B cell (primary cell): ENCODE data around the gene USH1C. TPM values are rescaled to one million over a fixed set of nuclear protein-coding genes. Genes with fewer than 3 reads are reported as not detected.

ENCODE experiments used
- ATAC-seq: fragments of 200-7000 bp; cut with Tn5 transposase; one replicate; pipeline ENCODE4 v1.10.0; 2021; ENCODE audit warnings: low read depth, mild to moderate bottlenecking, moderate number of reproducible peaks, moderate library complexity
- CTCF ChIA-PET: fragments of 350-600 bp; sonication (Branson Sonifier 250); formaldehyde crosslinking; loops from one replicate; lab custom pipeline; 2021; ENCODE audit warnings: antibody characterized with exemption, inconsistent platforms; lab: Charles Lee
- POLR2A ChIA-PET: fragments of 350-600 bp; sonication (Branson Sonifier 250); formaldehyde crosslinking; loops from one replicate; lab custom pipeline; 2021; ENCODE audit warnings: antibody characterized with exemption; lab: Charles Lee
- DNase-seq: peaks from one replicate; pipeline ENCODE4 v3.0.0; 2013
- H2AFZ ChIP-seq: 2 replicates; pipeline ENCODE4 v1.6.1; 2012; ENCODE audit warnings: mild to moderate bottlenecking, low read depth, low read length; ENCODE audit not compliant: insufficient read depth, poor library complexity, severe bottlenecking
- H3K27ac ChIP-seq, 2 donors: 1 replicate in 1 of 2; 2 replicates in 1 of 2; pipeline ENCODE4 v1.5.1; 2012 to 2013; ENCODE audit warnings: low read length in 2 of 2, mild to moderate bottlenecking in 2 of 2, moderate library complexity in 1 of 2
- H3K27me3 ChIP-seq, 4 experiments: fragments of 200-600 bp in 1 of 4; sonication (generic) in 1 of 4; replicated peaks in 1 of 4; 1 replicate in 2 of 4; 2 replicates in 2 of 4; pipeline versions ENCODE4 v1.6.1 to v1.7.0; 2013 to 2016; ENCODE audit warnings: low read length in 3 of 4, mild to moderate bottlenecking in 2 of 4, mixed read lengths in 1 of 4, moderate library complexity in 1 of 4; ENCODE audit not compliant: insufficient read depth in 4 of 4, control insufficient read depth in 3 of 4; ENCODE audit errors: control extremely low read depth in 1 of 4
- H3K36me3 ChIP-seq, 2 experiments: replicated peaks in 1 of 2; 1 replicate in 1 of 2; 2 replicates in 1 of 2; pipeline versions ENCODE4 v1.6.1 to v1.7.1; 2013; ENCODE audit warnings: low read length in 1 of 2; ENCODE audit not compliant: insufficient read depth in 2 of 2, control insufficient read depth in 1 of 2; ENCODE audit errors: control extremely low read depth in 1 of 2, extremely low read depth in 1 of 2
- H3K4me1 ChIP-seq, 2 donors: fragments of 200-600 bp in 1 of 2; sonication (generic) in 1 of 2; 1 replicate in 1 of 2; 2 replicates in 1 of 2; pipeline versions ENCODE4 v1.5.1 to v1.6.1; 2013 to 2017; ENCODE audit warnings: low read length in 2 of 2; ENCODE audit not compliant: control insufficient read depth in 2 of 2, insufficient read depth in 2 of 2
- H3K4me2 ChIP-seq: replicated peaks from 2 replicates; pipeline ENCODE3; 2012; ENCODE audit warnings: mild to moderate bottlenecking, low read depth, low read length; ENCODE audit not compliant: poor library complexity, severe bottlenecking
- H3K4me3 ChIP-seq, 5 experiments: fragments of 200-600 bp in 1 of 5; sonication (generic) in 1 of 5; 1 replicate in 3 of 5; 2 replicates in 2 of 5; pipeline versions ENCODE4 v1.5.1 to v1.7.0; 2011 to 2016; ENCODE audit warnings: low read length in 4 of 5, mild to moderate bottlenecking in 4 of 5, low read depth in 2 of 5, control low read depth in 1 of 5, moderate library complexity in 1 of 5; ENCODE audit not compliant: insufficient read depth in 1 of 5; ENCODE audit errors: control extremely low read depth in 1 of 5, extremely low read depth in 1 of 5
- H3K79me2 ChIP-seq: fragments of 200-600 bp; sonication (generic); one replicate; pipeline ENCODE4 v1.6.0; 2016; ENCODE audit warnings: low read length; ENCODE audit not compliant: control insufficient read depth, insufficient read depth
- H3K9ac ChIP-seq: fragments of 200-600 bp; sonication (generic); 2 replicates; pipeline ENCODE4 v1.6.1; 2017; ENCODE audit warnings: mild to moderate bottlenecking, low read length, moderate library complexity
- H3K9me3 ChIP-seq, 3 donors: one replicate each; pipeline versions ENCODE4 v1.6.1 to v1.7.1; 2013; ENCODE audit warnings: low read length in 2 of 3; ENCODE audit not compliant: control insufficient read depth in 2 of 3, insufficient read depth in 1 of 3; ENCODE audit errors: control extremely low read depth in 1 of 3
- H4K20me1 ChIP-seq: 2 replicates; pipeline ENCODE4 v1.6.0; 2012; ENCODE audit warnings: mild to moderate bottlenecking, low read length; ENCODE audit not compliant: insufficient read depth, control insufficient read depth, poor library complexity, severe bottlenecking
- H3K27ac Mint-ChIP-seq: one replicate; pipeline ENCODE4 v1.8.0; 2021; ENCODE audit warnings: mixed read lengths
- H3K27me3 Mint-ChIP-seq: one replicate; pipeline ENCODE4 v1.8.0; 2021; ENCODE audit warnings: mixed read lengths
- H3K4me1 Mint-ChIP-seq: one replicate; pipeline ENCODE4 v1.8.0; 2021; ENCODE audit warnings: mixed read lengths
- H3K4me3 Mint-ChIP-seq: one replicate; pipeline ENCODE4 v1.8.0; 2021; ENCODE audit warnings: mixed read lengths
- H3K9me3 Mint-ChIP-seq: one replicate; pipeline ENCODE4 v1.8.0; 2022; ENCODE audit warnings: mixed read lengths; ENCODE audit not compliant: insufficient read depth
- EZH2 ChIP-seq: IDR thresholded peaks from 2 replicates; pipeline ENCODE4 v1.6.1; 2012; ENCODE audit warnings: borderline replicate concordance, low read depth, mild to moderate bottlenecking, moderate library complexity, low read length; ENCODE audit not compliant: insufficient read depth, poor library complexity, severe bottlenecking
- WGBS: methylation state at CpG from one replicate; pipeline ENCODE4 v1.1.5; 2013; ENCODE audit warnings: missing lambda C conversion rate; ENCODE audit not compliant: insufficient coverage; 5-methylcytosine and 5-hydroxymethylcytosine counted together
- intact Hi-C: fragments of 100-400 bp; cut with micrococcal nuclease; formaldehyde crosslinking; loops from one replicate; pipeline ENCODE4 v1.10.0; 2022
- polyA plus RNA-seq: library from polyadenylated mRNA; depleted of rRNA; stranded (reverse); fragments of >200 nt; gene quantifications from 2 replicates; pipeline ENCODE4 v1.2.3, GENCODE V29; 2012
- total RNA-seq, 2 donors: library from RNA; stranded (reverse); fragments of 120-200 nt in 1 of 2; gene quantifications; 1 replicate in 1 of 2; 2 replicates in 1 of 2; pipeline versions ENCODE4 v1.2.3 to v1.2.4, GENCODE V29; 2013 to 2022
- TF ChIP-seq, protein P1 (sequence below): fragments of 200-600 bp; IDR thresholded peaks from one replicate; pipeline ENCODE4 v1.8.0; 2022; ENCODE audit warnings: antibody characterized with exemption, mild to moderate bottlenecking

USH1C gene
- total and polyA plus RNA-seq, 2 donors (not counting 1 experiment from before 2014, with no cell fraction given) = not detected

GRCh38 chr11:17538731-17539130, 5.5 kb downstream of the USH1C start:
- Histone ChIP-seq H3K9ac (no peak overlapping the region), H3K4me1 (no peaks in the 10 kb centered on the region), H3K36me3 (no peaks in the 10 kb centered on the region), H4K20me1 (no peaks in the 10 kb centered on the region), H3K4me2 (no peak overlapping the region), H3K4me3 (no peak overlapping the region), H2AFZ (no peak overlapping the region), H3K79me2 (no peaks in the 10 kb centered on the region), H3K27me3 (peaks cover 0 to 10% (median 2%) of the 10 kb centered on the region in 4 experiments), H3K27ac (no peak overlapping the region), H3K9me3 (no peaks in the 10 kb centered on the region)
- peaks cover 24% of the 10 kb centered on the region for H3K27me3 Mint-ChIP-seq
- POLR2A ChIA-PET = no interaction called here
- TF ChIP-seq, protein P1, sequence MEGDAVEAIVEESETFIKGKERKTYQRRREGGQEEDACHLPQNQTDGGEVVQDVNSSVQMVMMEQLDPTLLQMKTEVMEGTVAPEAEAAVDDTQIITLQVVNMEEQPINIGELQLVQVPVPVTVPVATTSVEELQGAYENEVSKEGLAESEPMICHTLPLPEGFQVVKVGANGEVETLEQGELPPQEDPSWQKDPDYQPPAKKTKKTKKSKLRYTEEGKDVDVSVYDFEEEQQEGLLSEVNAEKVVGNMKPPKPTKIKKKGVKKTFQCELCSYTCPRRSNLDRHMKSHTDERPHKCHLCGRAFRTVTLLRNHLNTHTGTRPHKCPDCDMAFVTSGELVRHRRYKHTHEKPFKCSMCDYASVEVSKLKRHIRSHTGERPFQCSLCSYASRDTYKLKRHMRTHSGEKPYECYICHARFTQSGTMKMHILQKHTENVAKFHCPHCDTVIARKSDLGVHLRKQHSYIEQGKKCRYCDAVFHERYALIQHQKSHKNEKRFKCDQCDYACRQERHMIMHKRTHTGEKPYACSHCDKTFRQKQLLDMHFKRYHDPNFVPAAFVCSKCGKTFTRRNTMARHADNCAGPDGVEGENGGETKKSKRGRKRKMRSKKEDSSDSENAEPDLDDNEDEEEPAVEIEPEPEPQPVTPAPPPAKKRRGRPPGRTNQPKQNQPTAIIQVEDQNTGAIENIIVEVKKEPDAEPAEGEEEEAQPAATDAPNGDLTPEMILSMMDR = no peak
- TF ChIP-seq EZH2 = no peak
- no peak overlapping the region for H3K27ac Mint-ChIP-seq
- CTCF ChIA-PET = no interaction called here
- no peaks in the 10 kb centered on the region for H3K9me3 Mint-ChIP-seq
- no peak for ATAC-seq
- no peaks in the 10 kb centered on the region for H3K4me1 Mint-ChIP-seq
- intact Hi-C loops = no loop called here
- WGBS = 66% methylated on average over 3 of the region's 3 CpGs
- H3K4me3 Mint-ChIP-seq = no peak overlapping the region
- no peak for DNase-seq

DNA sequence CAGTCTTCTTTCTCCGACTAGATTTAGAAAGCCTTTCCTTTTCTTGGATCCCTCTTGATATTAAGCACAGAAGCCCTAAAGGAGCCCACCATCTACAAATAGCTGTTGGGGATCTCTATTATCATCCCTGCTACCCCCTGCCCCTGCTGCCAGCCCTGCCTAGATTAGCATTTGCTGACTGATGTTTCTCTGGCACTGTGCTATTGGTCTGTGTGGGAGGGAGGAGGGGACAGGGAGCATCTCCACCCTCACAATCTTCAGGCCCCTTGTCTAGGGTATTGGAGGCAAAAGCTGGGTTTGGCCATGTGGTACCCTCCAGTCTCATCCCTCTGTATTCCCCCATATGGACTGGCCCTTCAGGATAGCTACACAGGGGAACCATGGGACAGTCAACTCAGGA, 6.2 kb downstream of the USH1C start:
- Mint-ChIP-seq H3K9me3 (no peaks in the 10 kb centered on the region), H3K27me3 (peaks cover 22% of the 10 kb centered on the region), H3K4me1 (no peaks in the 10 kb centered on the region), H3K4me3 (no peak overlapping the region), H3K27ac (no peak overlapping the region)
- ChIA-PET CTCF (no interaction called here), POLR2A (no interaction called here)
- H3K27me3 ChIP-seq = peaks cover 0 to 3% (median under 1%) of the 10 kb centered on the region in 4 experiments
- intact Hi-C loops = no loop called here
- H4K20me1 ChIP-seq = no peaks in the 10 kb centered on the region
- H3K36me3 ChIP-seq = no peaks in the 10 kb centered on the region
- WGBS = 80% methylated on average over 1 of the region's 1 CpG
- DNase-seq = no peak
- H3K4me2 ChIP-seq = no peak overlapping the region
- no peaks in the 10 kb centered on the region for H3K9me3 ChIP-seq
- no peak for ATAC-seq
- H3K27ac ChIP-seq = no peak overlapping the region
- H3K9ac ChIP-seq = no peak overlapping the region
- H2AFZ ChIP-seq = no peak overlapping the region
- TF ChIP-seq EZH2 = no peak
- TF ChIP-seq, protein P1 = no peak
- no peaks in the 10 kb centered on the region for H3K4me1 ChIP-seq
- no peak overlapping the region for H3K4me3 ChIP-seq
- no peaks in the 10 kb centered on the region for H3K79me2 ChIP-seq
